ENCODE measurements around the gene WDFY2. TPM values are rescaled to one million over a fixed set of nuclear protein-coding genes. Genes with fewer than 3 reads are reported as not detected.

The WDFY2 gene
- total and polyA plus RNA-seq, 12 donors, result 2.4 to 7.5 (median 5.5) TPM

- DNase-seq (no peak), ATAC-seq (no peak)
- TF ChIP-seq CTCF (IDR thresholded peaks at IDR 0.05), result no peak
- H3K4me1 ChIP-seq, result peaks cover 0 to 27% (median 0%) of the 10 kb centered on the region in 9 donors
- no peak overlapping the region for H3K4me3 ChIP-seq
- H3K27ac ChIP-seq, result no peak overlapping the region
- no peaks in the 10 kb centered on the region for H3K9me3 ChIP-seq
- WGBS, 2 donors, result 94 to 98% methylated on average over 2 of the region's 2 CpGs
- H3K27me3 ChIP-seq, result no peaks in the 10 kb centered on the region
- intact Hi-C loops (cut with DNase I), result no loop called here
- H3K36me3 ChIP-seq, result no peaks in the 10 kb centered on the region
These were observed 32.8 kb upstream of the WDFY2 start for GRCh38 chr13:51551416-51551815.

GRCh38 chr13:51552027-51552426, 32.2 kb upstream of the WDFY2 start:
- DNase-seq, result no peak
- intact Hi-C loops (cut with DNase I), result no loop called here
- ATAC-seq, result no peak
- no peak overlapping the region for H3K4me3 ChIP-seq
- peaks cover 0 to 27% (median 0%) of the 10 kb centered on the region in 9 donors for H3K4me1 ChIP-seq
- TF ChIP-seq CTCF (IDR thresholded peaks at IDR 0.05), result no peak
- no peaks in the 10 kb centered on the region for H3K36me3 ChIP-seq
- H3K27me3 ChIP-seq, result no peaks in the 10 kb centered on the region
- H3K9me3 ChIP-seq, result no peaks in the 10 kb centered on the region
- WGBS, 2 donors, result 75 to 77% methylated on average over 2 of the region's 2 CpGs
- H3K27ac ChIP-seq, result no peak overlapping the region

- ATAC-seq, result no peak
- Histone ChIP-seq H3K27ac (no peak overlapping the region), H3K9me3 (no peaks in the 10 kb centered on the region), H3K4me3 (no peak overlapping the region), H3K27me3 (no peaks in the 10 kb centered on the region), H3K4me1 (peaks cover 0 to 38% (median 4%) of the 10 kb centered on the region in 9 donors), H3K36me3 (no peaks in the 10 kb centered on the region)
- intact Hi-C loops (cut with DNase I), result no loop called here
- no peak for DNase-seq
- no peak for TF ChIP-seq CTCF (IDR thresholded peaks at IDR 0.05)
- WGBS, 2 donors, result 78 to 80% methylated on average over 2 of the region's 2 CpGs
These were observed 30.7 kb upstream of the WDFY2 start for GRCh38 chr13:51553531-51553930.

- no peaks in the 10 kb centered on the region for H3K9me3 ChIP-seq
- H3K27me3 ChIP-seq, result no peaks in the 10 kb centered on the region
- intact Hi-C loops (cut with DNase I), result no loop called here
- no peak overlapping the region for H3K4me3 ChIP-seq
- 55 to 64% methylated on average over 7 of the region's 7 CpGs for WGBS, 2 donors
- no peaks in the 10 kb centered on the region for H3K36me3 ChIP-seq
- DNase-seq (no peak), ATAC-seq (peak in 6 of 8 donors; percentile 53 to 88 (median 64))
- TF ChIP-seq CTCF (IDR thresholded peaks at IDR 0.05), result no peak
- H3K4me1 ChIP-seq, result peaks cover 0 to 40% (median 4%) of the 10 kb centered on the region in 9 donors
- H3K27ac ChIP-seq, result no peak overlapping the region
These were observed 27.5 kb upstream of the WDFY2 start for GRCh38 chr13:51556740-51557139.
